ENCODE results near the gene FAM89A. TPM values are rescaled to one million over a fixed set of nuclear protein-coding genes. Genes with fewer than 3 reads are reported as not detected.

FAM89A gene
- total RNA-seq, 1 donor from 2014 or later = 48.0 TPM

- TF ChIP-seq CTCF (IDR thresholded peaks at IDR 0.05; ENCODE audit: unreplicated experiment) = no peak
- DNase-seq (ENCODE audit: low spot score) = no peak
- Mint-ChIP-seq H3K27ac (ENCODE audit: unreplicated experiment) (no peak overlapping the region), H3K9me3 (ENCODE audit: unreplicated experiment) (no peaks in the 10 kb centered on the region), H3K4me1 (ENCODE audit: unreplicated experiment) (peaks cover 12% of the 10 kb centered on the region), H3K4me3 (ENCODE audit: unreplicated experiment) (no peak overlapping the region), H3K27me3 (ENCODE audit: unreplicated experiment) (peaks cover 3% of the 10 kb centered on the region), H3K36me3 (ENCODE audit: low read depth, unreplicated experiment) (no peaks in the 10 kb centered on the region)
These were observed 32.5 kb upstream of the FAM89A start for GRCh38 chr1:231072502-231073094.

GRCh38 chr1:231072041-231072440 lies 32.0 kb upstream of the FAM89A start:
- Mint-ChIP-seq H3K4me3 (ENCODE audit: unreplicated experiment) (no peak overlapping the region), H3K36me3 (ENCODE audit: low read depth, unreplicated experiment) (no peaks in the 10 kb centered on the region)

GRCh38 chr1:231070758-231071444 lies 30.8 kb upstream of the FAM89A start:
- peaks cover 12% of the 10 kb centered on the region for H3K4me1 Mint-ChIP-seq (ENCODE audit: unreplicated experiment)
- peaks cover 3% of the 10 kb centered on the region for H3K27me3 Mint-ChIP-seq (ENCODE audit: unreplicated experiment)
- TF ChIP-seq CTCF (IDR thresholded peaks at IDR 0.05; ENCODE audit: unreplicated experiment) = no peak
- DNase-seq (ENCODE audit: low spot score) = no peak
- no peaks in the 10 kb centered on the region for H3K36me3 Mint-ChIP-seq (ENCODE audit: low read depth, unreplicated experiment)
- no peaks in the 10 kb centered on the region for H3K9me3 Mint-ChIP-seq (ENCODE audit: unreplicated experiment)
- no peak overlapping the region for H3K27ac Mint-ChIP-seq (ENCODE audit: unreplicated experiment)
- H3K4me3 Mint-ChIP-seq (ENCODE audit: unreplicated experiment) = no peak overlapping the region

More at GRCh38 chr1:231072041-231072440, 32.0 kb upstream of the FAM89A start:
- no peak for TF ChIP-seq CTCF (IDR thresholded peaks at IDR 0.05; ENCODE audit: unreplicated experiment)
- no peak for DNase-seq (ENCODE audit: low spot score)
- Mint-ChIP-seq H3K27ac (ENCODE audit: unreplicated experiment) (no peak overlapping the region), H3K27me3 (ENCODE audit: unreplicated experiment) (peaks cover 3% of the 10 kb centered on the region), H3K9me3 (ENCODE audit: unreplicated experiment) (no peaks in the 10 kb centered on the region), H3K4me1 (ENCODE audit: unreplicated experiment) (peaks cover 12% of the 10 kb centered on the region)

- TF ChIP-seq CTCF (IDR thresholded peaks at IDR 0.05; ENCODE audit: unreplicated experiment) = no peak
- no peak overlapping the region for H3K27ac Mint-ChIP-seq (ENCODE audit: unreplicated experiment)
- peaks cover 17% of the 10 kb centered on the region for H3K4me1 Mint-ChIP-seq (ENCODE audit: unreplicated experiment)
- H3K4me3 Mint-ChIP-seq (ENCODE audit: unreplicated experiment) = no peak overlapping the region
- H3K27me3 Mint-ChIP-seq (ENCODE audit: unreplicated experiment) = peaks cover 3% of the 10 kb centered on the region
- no peaks in the 10 kb centered on the region for H3K9me3 Mint-ChIP-seq (ENCODE audit: unreplicated experiment)
- no peaks in the 10 kb centered on the region for H3K36me3 Mint-ChIP-seq (ENCODE audit: low read depth, unreplicated experiment)
- DNase-seq (ENCODE audit: low spot score) = no peak
These were observed 29.3 kb upstream of the FAM89A start for GRCh38 chr1:231069333-231069732.

GRCh38 chr1:231068762-231069161 lies 28.7 kb upstream of the FAM89A start:
- Mint-ChIP-seq H3K27ac (ENCODE audit: unreplicated experiment) (no peak overlapping the region), H3K27me3 (ENCODE audit: unreplicated experiment) (peaks cover 5% of the 10 kb centered on the region), H3K4me1 (ENCODE audit: unreplicated experiment) (peaks cover 19% of the 10 kb centered on the region), H3K36me3 (ENCODE audit: low read depth, unreplicated experiment) (no peaks in the 10 kb centered on the region), H3K4me3 (ENCODE audit: unreplicated experiment) (no peak overlapping the region), H3K9me3 (ENCODE audit: unreplicated experiment) (no peaks in the 10 kb centered on the region)
- DNase-seq (ENCODE audit: low spot score) = no peak
- no peak for TF ChIP-seq CTCF (IDR thresholded peaks at IDR 0.05; ENCODE audit: unreplicated experiment)
